GM19397 (cell line): ENCODE data around the gene PAPLN.

Experiments
- ATAC-seq: cut with Tn5 transposase; IDR thresholded peaks from one replicate; pipeline ENCODE4 v1.9.1; 2021; ENCODE audit warnings: mild to moderate bottlenecking, moderate library complexity; ENCODE audit not compliant: unreplicated experiment

PAPLN gene

DNA sequence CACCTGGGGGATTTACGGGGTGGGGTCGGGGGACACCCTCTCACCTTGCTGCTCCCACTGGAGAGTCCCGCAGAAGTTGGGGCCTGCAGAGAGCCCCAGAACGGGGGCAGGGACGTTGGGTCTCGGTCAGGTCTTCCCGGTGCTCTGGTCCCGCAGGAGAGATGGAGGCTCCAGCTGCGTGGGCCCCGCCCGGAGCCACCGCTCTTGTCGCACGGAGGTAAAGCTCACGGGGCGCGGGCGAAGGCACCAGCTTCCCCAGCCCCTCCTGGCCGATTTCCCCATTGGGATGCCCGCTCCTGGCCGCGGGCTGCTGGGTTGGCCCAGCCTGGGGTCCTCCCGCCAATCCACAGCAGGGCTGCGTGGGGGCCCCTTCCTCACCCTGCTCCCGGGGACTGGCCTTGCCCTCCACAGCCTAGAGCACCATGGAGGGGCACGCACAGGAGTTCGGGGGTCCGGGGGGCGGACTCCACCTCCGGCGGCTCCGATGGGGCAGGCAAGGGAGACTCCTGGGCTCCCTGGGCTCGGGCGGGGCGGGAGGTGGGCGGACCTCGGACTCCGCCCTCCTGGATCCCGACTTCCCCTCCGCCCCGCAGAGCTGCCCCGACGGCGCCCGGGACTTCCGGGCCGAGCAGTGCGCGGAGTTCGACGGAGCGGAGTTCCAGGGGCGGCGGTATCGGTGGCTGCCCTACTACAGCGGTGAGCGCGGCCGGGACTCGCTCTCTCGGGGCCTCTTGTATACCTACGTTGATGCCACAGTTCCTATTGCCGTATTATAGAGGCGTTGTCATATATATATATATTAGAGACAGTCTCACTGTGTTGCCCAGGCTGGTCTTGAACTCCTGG is 8.4 kb downstream of the PAPLN start:
- no peak for ATAC-seq

- ATAC-seq, result no peak
These were observed 9.3 kb downstream of the PAPLN start for GRCh38 chr14:73246387-73247150.

DNA sequence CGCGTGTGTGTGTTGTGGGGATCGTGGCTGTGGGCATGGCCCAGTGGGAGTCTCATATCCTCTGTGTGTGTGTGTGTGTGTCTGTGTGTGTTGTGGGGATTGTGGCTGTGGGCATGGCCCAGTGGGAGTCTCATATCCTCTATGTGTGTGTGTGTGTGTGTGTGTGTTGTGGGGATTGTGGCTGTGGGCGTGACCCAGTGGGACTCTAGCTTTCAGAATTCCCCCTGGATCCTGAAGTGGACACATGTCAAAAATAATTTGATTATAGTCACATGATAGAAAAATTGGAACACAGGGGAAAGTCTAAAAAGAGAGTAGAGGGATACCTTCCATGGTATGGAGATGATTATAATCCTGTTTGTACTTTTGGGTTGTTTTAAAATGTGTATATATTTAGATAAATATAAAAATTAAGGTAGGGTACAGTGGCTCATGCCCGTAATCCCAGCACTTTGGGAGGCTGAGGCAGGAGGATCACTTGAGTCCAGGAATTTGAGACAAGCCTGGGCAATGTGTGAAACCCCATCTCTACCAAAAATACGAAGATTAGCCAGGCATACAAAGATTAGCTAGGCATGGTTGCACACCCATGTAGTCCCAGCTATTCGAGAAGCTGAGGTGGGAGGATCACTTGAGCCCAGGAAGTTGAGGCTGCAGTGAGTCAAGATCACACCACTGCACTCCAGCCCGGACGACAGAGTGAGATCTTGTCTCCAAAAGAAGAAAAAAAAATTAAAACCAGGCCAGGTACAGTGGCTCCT is 11.0 kb downstream of the PAPLN start:
- no peak for ATAC-seq

DNA sequence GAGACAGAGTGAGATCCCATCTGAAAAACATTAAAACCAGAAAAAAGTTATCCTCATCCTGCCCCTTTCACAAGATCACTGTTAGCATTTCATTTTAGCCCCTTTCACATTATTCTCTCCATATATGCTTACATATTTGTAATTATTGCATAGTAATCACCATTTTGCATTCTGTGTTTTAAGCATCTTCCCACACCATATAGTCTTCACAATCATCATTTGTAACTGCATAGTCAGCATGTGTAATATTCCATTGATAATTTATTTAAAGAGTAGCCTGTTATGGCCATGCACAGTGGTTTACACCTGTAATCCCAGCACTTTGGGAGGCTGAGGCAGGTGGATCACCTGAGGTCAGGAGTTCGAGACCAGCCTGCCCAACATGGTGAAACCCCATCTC is 11.8 kb downstream of the PAPLN start:
- ATAC-seq, result no peak

DNA sequence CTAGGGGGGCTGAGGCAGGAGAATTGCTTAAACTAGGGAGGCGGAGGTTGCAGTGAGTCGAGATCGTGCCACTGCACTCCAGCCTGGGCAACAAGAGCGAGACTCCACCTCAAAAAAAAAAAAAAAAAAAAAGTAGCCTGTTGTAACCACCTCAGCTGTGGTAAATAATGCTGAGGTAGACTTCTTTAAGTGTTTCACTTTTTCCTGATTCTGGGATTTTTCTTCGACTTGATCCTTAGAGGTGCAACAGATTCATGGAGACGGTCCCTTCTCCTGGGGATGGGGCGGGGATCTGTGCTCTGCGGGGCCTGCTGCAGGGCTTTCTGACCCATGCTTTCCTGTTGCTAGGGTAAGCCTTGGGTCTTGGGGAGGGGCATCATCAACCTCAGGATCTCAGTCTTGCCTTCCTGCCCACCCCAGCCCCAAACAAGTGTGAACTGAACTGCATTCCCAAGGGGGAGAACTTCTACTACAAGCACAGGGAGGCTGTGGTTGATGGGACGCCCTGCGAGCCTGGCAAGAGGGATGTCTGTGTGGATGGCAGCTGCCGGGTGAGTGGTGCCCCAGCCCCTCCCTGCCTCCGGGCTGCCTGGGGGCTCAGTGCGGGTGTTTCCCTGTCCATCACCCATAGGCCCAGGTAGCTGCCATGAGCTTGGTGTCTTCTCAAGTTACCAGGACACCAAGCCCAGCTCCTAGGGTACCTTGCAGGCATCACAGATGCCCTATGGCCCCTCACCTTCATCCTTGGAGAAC is 12.4 kb downstream of the PAPLN start:
- no peak for ATAC-seq

DNA sequence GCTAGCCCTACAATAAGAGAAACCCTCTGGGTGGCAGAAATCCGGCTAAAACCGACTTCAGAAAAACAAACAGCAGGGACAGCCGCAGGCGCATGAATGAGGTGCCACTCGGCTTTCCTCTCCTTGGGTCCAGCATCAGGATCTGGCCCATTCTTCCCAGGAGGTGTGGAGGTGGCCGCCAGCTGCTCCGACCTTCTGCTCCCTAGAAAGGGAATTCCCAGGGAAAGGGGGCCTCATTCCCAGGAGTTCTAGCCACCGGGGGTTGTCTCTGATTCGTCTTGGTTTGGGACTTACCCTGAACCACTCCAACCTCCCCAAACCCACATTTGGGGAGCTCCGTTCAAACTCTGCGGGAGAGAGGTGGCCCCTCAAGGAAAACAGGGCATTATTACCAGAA is 13.0 kb downstream of the PAPLN start:
- ATAC-seq, result no peak

GRCh38 chr14:73250781-73251500 is 13.6 kb downstream of the PAPLN start:
- ATAC-seq, result no peak

- no peak for ATAC-seq
These were observed 14.4 kb downstream of the PAPLN start for GRCh38 chr14:73251516-73252215.

GRCh38 chr14:73252491-73253322 is 15.4 kb downstream of the PAPLN start:
- no peak for ATAC-seq

DNA sequence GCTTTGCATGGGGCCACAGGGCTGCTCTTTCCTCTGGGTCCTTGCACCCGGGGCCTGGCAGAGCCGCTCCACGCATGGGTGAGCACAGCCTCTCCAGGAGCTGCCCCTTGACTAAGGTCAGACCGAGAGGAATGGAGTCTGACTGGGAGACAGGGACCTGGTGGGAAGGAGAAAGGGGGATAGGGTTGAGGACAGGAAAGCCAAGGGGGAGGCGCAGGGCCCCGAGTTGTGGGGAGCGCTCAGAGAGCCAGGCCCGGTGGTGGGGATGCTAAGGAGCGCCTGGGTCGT is 16.0 kb downstream of the PAPLN start:
- no peak for ATAC-seq

GRCh38 chr14:73253721-73254120 is 16.4 kb downstream of the PAPLN start:
- no peak for ATAC-seq

GRCh38 chr14:73254247-73255004 is 17.1 kb downstream of the PAPLN start:
- no peak for ATAC-seq

GRCh38 chr14:73255005-73255400 is 17.7 kb downstream of the PAPLN start:
- ATAC-seq, result no peak

DNA sequence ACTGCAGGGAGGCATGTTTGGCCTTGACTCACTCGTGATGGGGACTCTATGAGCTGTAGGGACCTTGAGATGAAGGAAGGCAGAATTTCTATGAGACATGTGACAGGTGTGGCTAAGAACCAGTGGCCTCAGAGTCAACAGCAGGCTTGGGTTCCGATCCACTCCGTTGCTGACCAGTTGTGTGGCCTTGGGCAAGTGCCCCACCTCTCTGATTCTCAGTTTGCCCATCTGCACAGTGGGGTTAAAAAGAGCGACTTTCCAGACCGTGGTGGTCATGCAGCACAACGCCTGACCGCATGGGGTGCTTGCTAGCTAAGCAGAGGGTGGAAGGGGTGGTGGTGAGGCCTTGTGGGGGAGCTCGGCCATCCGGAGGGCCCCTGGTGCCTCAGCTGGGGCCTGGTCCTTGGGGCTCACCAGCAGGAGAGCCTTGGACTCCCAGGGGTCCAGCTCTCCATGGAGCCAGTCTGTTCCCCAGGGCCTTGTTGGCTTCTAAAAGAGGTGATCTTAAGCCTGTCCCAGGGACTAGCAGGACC is 18.5 kb downstream of the PAPLN start:
- ATAC-seq, result no peak

DNA sequence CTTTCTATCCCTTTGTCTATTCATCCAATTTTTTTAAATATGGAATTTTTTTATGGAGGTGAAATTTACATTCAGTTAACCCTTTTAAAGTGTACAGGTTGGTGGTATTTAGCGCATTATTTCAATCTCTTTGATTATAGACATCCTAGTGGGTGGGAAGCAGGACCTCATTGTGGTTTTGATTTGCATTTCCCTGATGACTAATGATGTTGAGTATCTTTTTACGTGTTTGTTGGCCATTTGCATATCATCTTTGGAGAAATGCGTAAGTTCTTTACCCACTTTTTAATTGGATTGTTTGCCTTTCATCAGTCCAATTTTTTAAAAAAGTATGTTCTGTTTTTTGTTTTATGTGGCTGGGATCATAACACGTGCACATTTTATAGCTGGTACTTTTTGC is 20.8 kb downstream of the PAPLN start:
- ATAC-seq, result no peak

GRCh38 chr14:73258845-73259611 is 21.7 kb downstream of the PAPLN start:
- no peak for ATAC-seq

- no peak for ATAC-seq
These were observed 22.5 kb downstream of the PAPLN start for GRCh38 chr14:73259837-73260236.
